Brain microvascular endothelial cell (primary cell): ENCODE data around the gene PTPRN2.

Experiments
- DNase-seq: peaks from one replicate; pipeline ENCODE4 v3.0.0-alpha.2; 2020
- H3K27ac ChIP-seq: fragments of 250-450 bp; sonication (Bioruptor Pico); 2 replicates; pipeline ENCODE4 v1.5.1; 2020; ENCODE audit warnings: mild to moderate bottlenecking, moderate library complexity
- H3K27me3 ChIP-seq: fragments of 250-450 bp; sonication (Bioruptor Pico); replicated peaks from 2 replicates; pipeline ENCODE4 v1.5.1; 2020; ENCODE audit warnings: mild to moderate bottlenecking
- H3K36me3 ChIP-seq: fragments of 250-450 bp; sonication (Bioruptor Pico); replicated peaks from 2 replicates; pipeline ENCODE4 v1.5.1; 2020; ENCODE audit warnings: mild to moderate bottlenecking
- H3K4me3 ChIP-seq: 2 replicates; pipeline ENCODE4 v1.5.1; 2011; ENCODE audit warnings: low read depth, mild to moderate bottlenecking, control low read depth, low read length, moderate library complexity
- CTCF ChIP-seq: IDR thresholded peaks from 2 replicates; pipeline ENCODE4 v1.5.1; 2011; ENCODE audit warnings: low read depth, mild to moderate bottlenecking, moderate library complexity, low read length, control low read depth, inconsistent platforms; ENCODE audit errors: missing control alignments
- in situ Hi-C: cut with HindIII; loops from 2 replicates; pipeline ENCODE4 v1.10.0; 2017; ENCODE audit warnings: low sequenced_read_pairs, low pct_ligation_motif_present

The PTPRN2 gene

DNA sequence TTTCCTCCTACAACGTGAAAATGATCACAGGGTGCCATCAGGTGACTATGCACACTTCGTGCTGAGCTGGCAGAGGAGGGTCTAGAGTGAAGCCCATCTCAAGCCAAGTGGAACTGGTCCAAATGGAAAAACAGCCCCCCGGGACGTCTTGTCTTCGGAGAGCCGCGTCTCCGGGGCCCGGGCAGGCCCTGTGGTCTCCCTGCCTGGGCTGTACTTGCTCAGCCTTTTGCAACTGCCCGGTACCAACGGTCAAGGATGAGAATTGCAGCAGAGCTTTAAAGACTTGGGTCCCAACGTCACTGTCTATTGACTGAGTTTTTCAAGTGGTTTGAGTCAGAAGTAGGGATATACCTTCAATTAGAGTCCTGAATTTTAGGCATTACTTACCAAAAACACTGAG, 315.5 kb downstream of the PTPRN2 start:
- in situ Hi-C loops: no loop called here
- no peak overlapping the region for H3K27ac ChIP-seq
- no peaks in the 10 kb centered on the region for H3K27me3 ChIP-seq
- H3K4me3 ChIP-seq: no peak overlapping the region
- no peak for TF ChIP-seq CTCF
- no peak for DNase-seq
- no peaks in the 10 kb centered on the region for H3K36me3 ChIP-seq

- H3K36me3 ChIP-seq: no peaks in the 10 kb centered on the region
- H3K4me3 ChIP-seq: no peak overlapping the region
- H3K27ac ChIP-seq: no peak overlapping the region
- H3K27me3 ChIP-seq: no peaks in the 10 kb centered on the region
- in situ Hi-C loops: no loop called here
- no peak for DNase-seq
- no peak for TF ChIP-seq CTCF
Observed at GRCh38 chr7:158271646-158272045, 316.0 kb downstream of the PTPRN2 start.

DNA sequence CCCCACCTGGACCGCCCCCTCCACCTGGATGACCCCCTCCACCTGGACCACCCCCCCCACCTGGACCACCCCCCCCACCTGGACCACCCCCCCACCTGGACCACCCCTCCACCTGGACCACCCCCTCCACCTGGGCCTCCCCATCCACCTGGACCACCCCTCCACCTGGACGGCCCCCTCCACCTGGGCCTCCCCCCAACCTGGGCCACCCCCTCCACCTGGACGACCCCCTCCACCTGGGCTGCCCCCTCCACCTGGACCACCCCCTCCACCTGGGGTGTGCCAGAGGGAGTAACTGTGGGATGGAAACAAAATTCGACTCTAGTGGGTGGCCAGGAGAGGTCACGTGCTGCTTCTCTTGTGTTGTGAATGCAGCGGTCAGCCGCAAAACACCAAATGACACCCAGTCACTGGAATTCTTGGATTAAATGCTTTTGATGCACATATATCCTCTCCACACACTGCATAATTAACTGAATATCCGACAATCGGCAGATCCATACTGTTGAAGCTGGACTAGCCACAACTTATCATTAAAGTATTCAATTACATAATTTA, 316.7 kb downstream of the PTPRN2 start:
- H3K4me3 ChIP-seq: no peak overlapping the region
- no peaks in the 10 kb centered on the region for H3K27me3 ChIP-seq
- TF ChIP-seq CTCF: no peak
- DNase-seq: no peak
- in situ Hi-C loops: no loop called here
- H3K36me3 ChIP-seq: no peaks in the 10 kb centered on the region
- H3K27ac ChIP-seq: no peak overlapping the region

DNA sequence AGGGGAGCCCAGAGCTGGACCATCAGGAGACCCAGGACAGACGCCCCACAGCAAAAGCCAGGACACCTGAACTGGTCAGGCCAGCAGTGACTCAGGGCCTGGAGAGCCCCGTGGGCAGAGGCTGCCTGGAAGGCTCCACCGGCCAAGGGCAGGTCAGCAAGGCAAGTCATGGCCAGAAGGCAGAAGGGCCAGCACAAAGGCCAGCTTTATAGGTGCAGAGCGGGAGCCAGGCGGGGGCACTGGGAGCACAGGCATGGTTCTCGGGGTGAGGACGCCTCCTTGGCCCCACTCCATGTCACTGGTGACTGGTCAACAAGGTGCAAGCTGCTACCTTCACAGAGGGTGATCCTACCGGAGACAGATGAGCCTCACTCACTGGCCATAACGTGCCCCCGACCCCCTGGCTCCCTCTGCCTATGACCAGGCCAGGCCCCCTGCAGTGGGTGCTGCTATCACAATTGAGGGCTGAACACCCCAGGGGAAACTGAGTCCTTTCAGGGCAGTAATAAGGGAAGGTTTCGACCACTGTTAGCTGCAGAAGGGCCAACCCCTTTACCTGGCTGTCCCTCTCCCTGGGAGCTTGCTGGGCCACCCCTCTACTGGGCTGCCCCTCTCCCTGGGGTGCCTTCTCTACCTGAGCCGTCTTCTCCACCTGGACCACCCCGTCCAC, 317.4 kb downstream of the PTPRN2 start:
- DNase-seq: no peak
- H3K36me3 ChIP-seq: no peaks in the 10 kb centered on the region
- in situ Hi-C loops: no loop called here
- H3K27ac ChIP-seq: no peak overlapping the region
- H3K4me3 ChIP-seq: no peak overlapping the region
- no peaks in the 10 kb centered on the region for H3K27me3 ChIP-seq
- TF ChIP-seq CTCF: no peak

DNA sequence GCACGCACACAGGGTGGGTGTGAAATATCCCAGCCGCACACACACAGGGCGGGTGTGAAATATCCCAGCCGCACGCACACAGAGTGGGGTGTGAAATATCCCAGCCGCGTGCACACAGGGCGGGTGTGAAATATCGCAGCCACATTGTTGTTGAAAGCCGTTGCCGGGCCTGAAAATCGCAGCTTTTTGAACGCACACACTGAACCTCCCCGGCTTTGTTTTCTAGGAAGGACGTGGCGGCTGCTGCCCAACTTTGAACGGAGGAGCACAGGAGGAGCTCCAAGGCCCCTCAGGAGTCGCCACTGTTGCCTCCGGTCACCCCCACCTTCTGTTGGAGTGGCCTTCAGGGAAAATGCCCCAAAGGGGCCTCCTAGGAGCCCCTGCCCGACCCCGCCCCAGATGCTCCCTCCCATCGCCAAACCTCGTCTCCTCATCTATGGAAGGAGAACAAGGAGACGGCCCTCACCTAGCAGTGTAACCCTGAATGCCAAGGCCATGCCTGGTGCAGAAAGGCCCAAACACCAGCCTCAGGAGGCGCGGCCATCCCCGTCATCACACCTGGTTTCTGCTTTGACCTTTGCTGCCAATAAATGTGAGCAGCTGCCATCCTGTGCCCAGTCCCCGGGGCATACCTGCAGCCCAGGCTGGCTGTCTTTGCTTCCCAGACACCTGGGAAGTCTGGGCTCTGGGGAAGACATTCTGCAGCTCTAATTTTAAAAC, 318.6 kb downstream of the PTPRN2 start:
- in situ Hi-C loops: no loop called here
- Histone ChIP-seq H3K36me3 (no peaks in the 10 kb centered on the region), H3K4me3 (no peak overlapping the region), H3K27ac (no peak overlapping the region), H3K27me3 (no peaks in the 10 kb centered on the region)
- no peak for DNase-seq
- no peak for TF ChIP-seq CTCF
